ENCODE data around the gene ADAMTS9.

- peak in 5 of 7 experiments; percentile 64 to 92 (median 82) for TF ChIP-seq CTCF (IDR thresholded peaks at IDR 0.05)
- TF ChIP-seq POLR2AphosphoS5 (IDR thresholded peaks at IDR 0.05), result peak in 1 of 3 donors; percentile 14
- no peak for TF ChIP-seq EP300 (IDR thresholded peaks at IDR 0.05)
- no peak for TF ChIP-seq POLR2A (IDR thresholded peaks at IDR 0.05)
These were observed 203.4 kb downstream of the ADAMTS9 start for GRCh38 chr3:64484289-64484992.
